Skeletal muscle satellite cell (primary cell): ENCODE data around the gene PPP1R12A.

Experiments used
- H3K27me3 ChIP-seq: 2 replicates; pipeline ENCODE4 v1.7.0; 2013; ENCODE audit warnings: low read length; ENCODE audit not compliant: control insufficient read depth, insufficient read depth
- H3K36me3 ChIP-seq: 2 replicates; pipeline ENCODE4 v1.7.0; 2013; ENCODE audit warnings: mild to moderate bottlenecking, control low read depth, low read length; ENCODE audit not compliant: insufficient read depth
- H3K4me1 ChIP-seq: 2 replicates; pipeline ENCODE4 v1.7.0; 2013; ENCODE audit warnings: low read length; ENCODE audit not compliant: control insufficient read depth, insufficient read depth
- H3K4me2 ChIP-seq: 2 replicates; pipeline ENCODE4 v1.7.0; 2013; ENCODE audit warnings: mild to moderate bottlenecking, low read length
- H3K4me3 ChIP-seq: 2 replicates; pipeline ENCODE4 v1.7.0; 2013; ENCODE audit warnings: low read length
- H3K9ac ChIP-seq: 2 replicates; pipeline ENCODE4 v1.7.0; 2013; ENCODE audit warnings: mild to moderate bottlenecking, low read depth, low read length, moderate library complexity
- H3K9me3 ChIP-seq: replicated peaks from 2 replicates; pipeline ENCODE4 v1.7.0; 2013; ENCODE audit warnings: mild to moderate bottlenecking, control low read depth, low read length

Gene PPP1R12A

DNA sequence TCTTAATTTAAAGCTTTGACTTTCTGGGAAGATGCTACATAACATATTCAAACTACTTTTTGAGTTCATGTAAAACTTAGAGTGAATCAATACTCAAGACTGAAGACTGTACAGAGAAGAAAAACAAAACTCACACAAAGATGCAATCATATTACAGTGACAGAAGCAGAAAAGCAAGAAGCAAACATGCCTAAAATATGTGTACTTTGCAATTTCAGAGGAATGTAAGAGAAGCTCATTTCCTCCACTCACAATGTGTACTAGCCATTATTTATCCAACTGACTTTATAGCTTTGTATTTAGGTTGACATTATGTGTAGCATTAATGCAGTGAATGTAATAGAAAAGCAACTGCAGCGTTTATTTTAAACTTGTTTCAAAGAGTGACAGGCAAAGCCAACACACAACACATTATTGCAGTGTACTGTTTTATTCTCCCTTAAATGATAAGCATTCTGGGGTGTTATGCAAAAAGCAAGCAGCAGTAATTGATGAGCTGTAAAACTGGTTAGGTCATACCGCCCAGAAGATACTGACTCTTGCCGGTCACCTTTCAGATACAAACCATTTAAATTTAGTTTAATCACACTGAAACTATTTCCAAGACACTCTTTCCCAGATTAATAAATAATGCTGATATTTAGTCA is 156.0 kb downstream of the PPP1R12A start:
- Histone ChIP-seq H3K9ac (no peak overlapping the region), H3K27me3 (no peaks in the 10 kb centered on the region), H3K4me3 (no peak overlapping the region), H3K4me2 (no peak overlapping the region), H3K4me1 (peaks cover 38% of the 10 kb centered on the region), H3K36me3 (peaks cover 43% of the 10 kb centered on the region), H3K9me3 (no peaks in the 10 kb centered on the region)

DNA sequence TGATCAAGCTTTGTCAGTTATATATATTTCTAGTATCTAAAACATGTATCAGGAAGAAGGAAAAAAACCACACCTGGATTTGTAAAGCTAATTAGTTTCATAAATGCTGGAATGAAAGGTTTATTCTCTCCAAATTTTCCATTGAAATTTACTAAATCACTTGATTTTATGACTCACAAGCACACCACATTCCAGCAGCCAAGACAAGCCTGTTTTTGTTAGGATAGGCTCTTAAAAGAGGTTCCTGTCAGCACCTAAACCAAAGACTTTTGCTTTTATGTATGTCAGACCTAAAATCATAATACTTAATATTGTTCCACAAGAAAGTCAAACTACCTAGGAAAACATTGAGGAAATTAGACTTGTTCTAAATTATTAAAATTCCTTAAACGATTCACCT is 158.8 kb downstream of the PPP1R12A start:
- peak overlapping the region; percentile 16 for H3K4me2 ChIP-seq
- no peak overlapping the region for H3K4me3 ChIP-seq
- no peaks in the 10 kb centered on the region for H3K27me3 ChIP-seq
- peaks cover 22% of the 10 kb centered on the region for H3K4me1 ChIP-seq
- H3K9me3 ChIP-seq = no peaks in the 10 kb centered on the region
- no peak overlapping the region for H3K9ac ChIP-seq
- peaks cover 25% of the 10 kb centered on the region for H3K36me3 ChIP-seq

DNA sequence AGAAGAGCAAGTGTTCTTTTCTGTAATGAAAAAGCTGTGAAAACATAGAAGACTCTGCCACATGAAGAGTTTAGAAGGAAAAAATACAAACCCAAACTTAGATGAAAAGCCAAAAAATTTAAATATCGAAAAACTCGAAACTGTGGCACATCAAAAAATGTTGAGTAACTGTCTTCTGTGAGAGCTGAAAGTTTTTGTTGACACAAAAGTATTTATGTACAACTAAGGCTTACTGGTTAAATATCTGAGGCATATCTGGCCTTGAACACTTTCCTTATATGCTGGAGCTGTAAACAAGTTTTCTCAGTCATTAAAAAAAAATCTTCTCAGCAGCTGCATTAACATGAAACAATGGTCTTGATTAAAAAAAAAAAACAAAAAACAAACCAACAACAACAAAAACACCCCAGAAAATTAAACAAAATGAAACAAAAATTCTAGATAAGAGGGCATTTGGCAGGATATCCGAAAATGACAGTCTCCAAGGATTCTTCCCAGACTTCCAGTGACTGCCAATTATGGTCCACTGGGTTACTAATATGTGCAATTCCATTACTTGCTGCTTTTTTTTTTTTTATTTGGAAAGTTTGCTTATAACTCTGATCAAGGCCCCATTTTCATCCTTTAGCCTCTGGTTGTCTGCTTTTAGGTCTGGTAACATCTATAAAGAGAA is 159.4 kb downstream of the PPP1R12A start:
- no peak overlapping the region for H3K9ac ChIP-seq
- peaks cover 25% of the 10 kb centered on the region for H3K36me3 ChIP-seq
- no peaks in the 10 kb centered on the region for H3K27me3 ChIP-seq
- H3K4me2 ChIP-seq = no peak overlapping the region
- H3K4me3 ChIP-seq = no peak overlapping the region
- H3K4me1 ChIP-seq = peaks cover 22% of the 10 kb centered on the region
- no peaks in the 10 kb centered on the region for H3K9me3 ChIP-seq

DNA sequence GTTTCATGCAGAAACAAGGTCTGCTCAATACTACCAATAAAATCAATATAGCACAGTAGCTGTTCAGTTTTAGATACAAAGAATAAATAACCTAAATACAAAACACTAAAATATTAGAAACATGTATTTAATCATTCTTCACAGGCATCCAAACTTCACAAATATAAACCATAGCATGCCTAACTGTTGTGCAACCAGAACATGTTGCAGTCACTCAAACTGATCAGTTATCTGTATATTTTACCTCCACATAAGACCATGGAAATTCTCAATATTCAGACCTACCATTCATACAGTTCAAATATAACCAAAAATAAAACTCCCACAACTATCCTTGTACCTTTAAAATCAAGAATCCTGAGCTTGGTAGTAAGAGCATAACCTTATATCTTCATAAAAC is 161.0 kb downstream of the PPP1R12A start:
- Histone ChIP-seq H3K9ac (no peak overlapping the region), H3K4me2 (no peak overlapping the region), H3K27me3 (no peaks in the 10 kb centered on the region), H3K36me3 (peaks cover 14% of the 10 kb centered on the region), H3K4me3 (no peak overlapping the region), H3K4me1 (peaks cover 16% of the 10 kb centered on the region), H3K9me3 (no peaks in the 10 kb centered on the region)

DNA sequence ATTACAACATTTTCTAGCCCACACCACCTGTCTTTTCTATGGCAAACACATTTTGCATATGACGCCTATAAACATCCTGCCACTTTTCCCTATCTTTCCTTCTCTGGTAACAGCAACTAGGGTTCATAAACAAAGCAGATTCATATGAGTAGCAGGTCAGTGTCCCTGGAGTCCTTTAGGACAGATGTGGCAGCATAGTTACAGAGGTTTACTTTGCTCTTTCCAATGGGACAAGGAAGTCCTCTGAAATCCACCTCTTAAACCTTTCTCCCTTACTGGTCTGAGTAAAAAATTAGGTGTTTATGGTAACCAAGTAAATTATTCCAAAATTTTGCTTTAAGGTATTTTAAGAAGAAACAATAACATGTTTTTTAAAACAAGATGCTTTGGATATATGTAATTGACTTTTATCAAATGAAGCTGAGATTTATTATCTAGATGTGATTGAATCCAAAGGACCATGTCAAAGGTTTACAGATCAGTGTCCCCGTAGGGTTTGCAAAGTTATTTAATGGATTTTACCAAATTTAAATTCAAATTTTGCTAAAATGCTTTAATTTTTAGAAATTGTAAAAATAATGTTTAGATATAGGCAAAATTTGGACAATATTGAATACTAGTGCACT is 164.9 kb downstream of the PPP1R12A start:
- Histone ChIP-seq H3K9ac (no peak overlapping the region), H3K27me3 (no peaks in the 10 kb centered on the region), H3K4me2 (no peak overlapping the region), H3K4me3 (no peak overlapping the region), H3K4me1 (no peaks in the 10 kb centered on the region), H3K9me3 (no peaks in the 10 kb centered on the region), H3K36me3 (peaks cover 6% of the 10 kb centered on the region)

DNA sequence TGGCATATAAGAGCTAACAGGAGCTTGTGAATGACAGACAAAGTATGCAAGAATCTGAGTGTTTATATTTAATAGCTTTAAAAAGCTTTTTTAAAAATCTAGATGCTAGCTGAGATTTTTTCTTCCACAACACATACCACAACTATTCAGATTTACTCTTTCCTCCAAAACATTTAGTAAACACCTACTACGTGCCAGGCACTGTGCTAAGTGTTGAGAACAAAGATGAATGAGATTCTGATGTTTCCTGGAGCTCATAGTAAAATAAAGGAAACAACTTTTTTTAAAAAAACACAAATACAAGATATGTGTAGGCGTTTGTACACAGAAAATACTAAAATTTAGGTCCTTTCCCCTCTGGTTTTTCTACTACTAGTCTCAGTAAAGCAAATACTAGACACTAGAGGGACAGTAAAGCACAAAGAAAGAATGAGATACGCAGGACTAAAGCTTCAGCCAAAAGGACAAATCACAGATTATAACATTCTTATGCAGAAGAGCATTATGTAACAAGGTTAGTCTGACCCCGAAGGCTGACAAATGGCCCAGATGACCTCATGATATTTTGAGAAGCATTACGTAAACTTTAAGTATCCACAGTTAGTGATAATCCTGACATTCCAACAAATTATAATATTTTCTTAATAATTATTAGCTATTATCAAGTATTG is 165.6 kb downstream of the PPP1R12A start:
- no peaks in the 10 kb centered on the region for H3K27me3 ChIP-seq
- H3K4me1 ChIP-seq = no peaks in the 10 kb centered on the region
- H3K36me3 ChIP-seq = peaks cover under 1% of the 10 kb centered on the region
- no peak overlapping the region for H3K4me3 ChIP-seq
- H3K9me3 ChIP-seq = no peaks in the 10 kb centered on the region
- H3K9ac ChIP-seq = no peak overlapping the region
- no peak overlapping the region for H3K4me2 ChIP-seq

DNA sequence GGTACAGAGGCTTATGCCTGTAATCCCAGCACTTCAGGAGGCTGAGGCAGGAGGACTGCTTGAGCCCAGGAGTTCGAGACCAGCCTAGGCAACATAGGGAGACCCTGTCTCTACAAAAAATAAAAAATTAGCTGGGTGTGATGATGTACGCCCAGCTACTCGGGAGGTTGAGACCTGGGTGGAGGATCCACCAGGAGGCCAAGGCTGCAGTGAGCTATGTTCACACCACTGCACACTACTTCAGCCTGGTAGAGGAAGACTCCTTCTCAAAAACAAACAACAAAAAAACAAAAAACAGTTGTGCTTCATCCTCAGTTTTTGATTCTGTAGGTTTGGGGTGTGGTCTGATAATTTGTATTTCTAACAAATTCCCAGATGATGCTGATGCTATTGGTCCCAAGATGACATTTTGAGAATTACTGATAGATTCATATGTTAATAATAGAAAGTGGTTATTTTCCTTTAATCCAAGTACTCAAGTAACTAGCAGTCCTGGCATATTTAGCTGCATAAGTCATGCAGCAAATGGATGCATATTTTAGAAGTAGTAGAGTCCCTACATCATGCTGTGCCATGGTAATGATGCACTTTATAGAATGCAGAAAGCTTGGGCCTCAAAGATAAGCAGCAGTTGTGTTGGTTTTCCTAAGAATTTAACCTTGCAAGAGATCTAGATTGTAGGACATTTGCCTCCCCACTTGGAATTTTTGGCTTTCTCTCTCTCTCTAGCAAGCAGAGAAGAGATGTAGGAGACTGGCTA is 168.0 kb downstream of the PPP1R12A start:
- no peaks in the 10 kb centered on the region for H3K4me1 ChIP-seq
- H3K9ac ChIP-seq = no peak overlapping the region
- H3K9me3 ChIP-seq = no peaks in the 10 kb centered on the region
- no peak overlapping the region for H3K4me3 ChIP-seq
- H3K4me2 ChIP-seq = no peak overlapping the region
- no peaks in the 10 kb centered on the region for H3K36me3 ChIP-seq
- no peaks in the 10 kb centered on the region for H3K27me3 ChIP-seq

DNA sequence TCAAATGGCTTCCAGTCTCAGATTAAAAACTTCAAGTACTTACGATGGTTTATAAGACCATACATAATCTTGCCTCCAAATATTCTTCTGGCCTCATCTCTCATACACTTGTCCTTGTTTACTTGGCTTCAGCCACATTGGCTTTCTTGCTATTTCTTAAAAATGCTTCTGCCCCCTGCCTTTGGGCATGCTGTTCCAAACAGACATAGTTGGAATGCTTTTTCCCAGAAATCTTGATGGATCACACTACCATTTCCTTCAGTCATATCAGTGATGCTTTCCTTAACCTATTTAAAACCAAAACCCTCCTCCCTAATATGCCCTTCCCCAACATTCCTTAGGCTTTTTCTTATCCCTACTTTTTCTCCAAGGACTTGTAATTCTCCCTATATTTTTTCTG is 169.7 kb downstream of the PPP1R12A start:
- H3K27me3 ChIP-seq = no peaks in the 10 kb centered on the region
- no peak overlapping the region for H3K9ac ChIP-seq
- H3K36me3 ChIP-seq = no peaks in the 10 kb centered on the region
- no peak overlapping the region for H3K4me2 ChIP-seq
- no peak overlapping the region for H3K4me3 ChIP-seq
- no peaks in the 10 kb centered on the region for H3K9me3 ChIP-seq
- H3K4me1 ChIP-seq = no peaks in the 10 kb centered on the region

DNA sequence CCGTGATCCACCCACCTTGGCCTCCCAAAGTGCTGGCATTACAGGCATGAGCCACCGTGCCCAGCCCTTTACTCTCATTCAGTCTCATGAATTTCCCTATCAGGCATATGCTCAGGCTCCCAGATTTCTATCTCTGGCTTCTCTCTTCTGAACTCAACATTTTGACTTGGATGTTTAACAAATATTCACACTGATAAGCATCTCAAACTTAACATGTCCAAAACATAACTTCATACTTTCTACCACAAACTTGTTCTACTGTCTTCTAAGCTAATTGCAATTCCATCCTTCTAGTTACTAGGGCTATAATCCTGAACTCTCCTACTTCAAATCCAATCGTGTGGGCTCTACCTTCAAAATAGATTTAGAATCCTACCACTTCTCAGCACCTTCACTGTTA is 170.3 kb downstream of the PPP1R12A start:
- Histone ChIP-seq H3K9me3 (no peaks in the 10 kb centered on the region), H3K27me3 (no peaks in the 10 kb centered on the region), H3K36me3 (no peaks in the 10 kb centered on the region), H3K4me1 (no peaks in the 10 kb centered on the region), H3K4me2 (no peak overlapping the region), H3K4me3 (no peak overlapping the region), H3K9ac (no peak overlapping the region)

DNA sequence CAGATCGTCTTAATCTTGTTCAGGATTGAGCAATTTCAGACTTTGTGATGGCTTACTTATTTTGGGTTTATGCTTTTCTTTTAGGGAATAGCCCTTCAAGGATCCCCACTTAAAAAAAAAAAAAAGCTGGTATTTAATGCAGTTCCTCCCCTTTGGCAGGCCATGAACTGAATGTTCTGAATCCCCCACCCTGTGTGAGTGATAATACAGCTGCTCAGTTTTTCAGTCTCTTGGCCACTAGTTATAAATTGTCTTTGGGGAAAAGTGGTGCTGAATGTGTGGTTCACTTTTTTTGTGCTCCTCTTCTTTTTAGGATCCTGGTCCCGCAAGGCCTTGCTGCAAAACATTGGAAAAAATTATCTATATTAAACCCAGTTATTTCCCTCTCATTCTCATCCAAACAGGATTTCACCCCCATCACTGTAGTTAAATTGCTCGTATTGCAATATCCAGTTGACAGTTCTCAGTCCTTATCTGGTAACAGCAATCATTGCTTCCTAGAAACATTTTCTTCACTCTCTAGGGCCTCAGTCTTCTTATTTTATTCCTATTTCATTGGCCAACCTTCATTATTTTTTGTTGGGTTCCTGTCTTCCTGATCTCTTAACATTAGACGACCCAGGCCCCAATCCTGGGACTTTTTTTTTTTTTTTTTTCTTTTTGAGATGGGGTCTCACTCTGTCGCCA is 171.0 kb downstream of the PPP1R12A start:
- Histone ChIP-seq H3K36me3 (no peaks in the 10 kb centered on the region), H3K9me3 (no peaks in the 10 kb centered on the region), H3K4me1 (no peaks in the 10 kb centered on the region), H3K4me3 (no peak overlapping the region), H3K4me2 (no peak overlapping the region), H3K9ac (no peak overlapping the region), H3K27me3 (no peaks in the 10 kb centered on the region)

DNA sequence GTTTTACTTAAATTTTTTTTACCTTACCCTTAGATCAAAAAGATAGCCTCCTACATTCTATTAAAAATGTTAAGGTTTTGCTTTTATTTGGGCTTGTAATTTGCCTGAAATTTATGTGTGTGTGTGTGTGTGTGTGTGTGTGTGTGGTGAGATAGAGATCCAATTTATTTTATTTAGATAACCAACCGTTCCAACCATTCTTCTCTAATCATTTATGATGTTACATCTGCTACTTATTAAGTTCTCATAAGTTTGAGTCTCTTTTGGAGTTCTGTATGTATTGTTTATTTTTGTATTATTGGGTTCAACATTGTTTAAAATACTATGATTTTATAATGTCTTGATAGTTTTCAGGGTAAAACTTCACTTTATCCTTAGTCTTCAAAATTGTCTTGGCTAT is 173.6 kb downstream of the PPP1R12A start:
- H3K27me3 ChIP-seq = no peaks in the 10 kb centered on the region
- H3K9me3 ChIP-seq = peaks cover 3% of the 10 kb centered on the region
- no peak overlapping the region for H3K4me2 ChIP-seq
- no peaks in the 10 kb centered on the region for H3K4me1 ChIP-seq
- H3K4me3 ChIP-seq = no peak overlapping the region
- no peaks in the 10 kb centered on the region for H3K36me3 ChIP-seq
- H3K9ac ChIP-seq = no peak overlapping the region
